Right lobe of liver (tissue), 6 donors: ENCODE measurements around the gene HADHB. TPM values are rescaled to one million over a fixed set of nuclear protein-coding genes. Genes with fewer than 3 reads are reported as not detected.

Experiments
- ATAC-seq, 4 donors: fragments of 200-7000 bp; cut with Tn5 transposase; one replicate each; pipeline ENCODE4 v1.9.1; 2020; ENCODE audit warnings: mild to moderate bottlenecking in 4 of 4, moderate library complexity in 4 of 4
- DNase-seq, 3 donors: peaks; one replicate each; pipeline ENCODE4 v3.0.0-alpha.2; 2020
- H3K27ac ChIP-seq, 3 donors: fragments of 200-600 bp; one replicate each; pipeline ENCODE4 v1.8.0; 2022
- H3K27me3 ChIP-seq, 2 donors: fragments of 200-600 bp; one replicate each; pipeline ENCODE4 v1.8.0; 2022
- H3K36me3 ChIP-seq, 4 donors: fragments of 200-600 bp; sonication (generic) in 1 of 4; one replicate each; pipeline versions ENCODE4 v1.5.1 to v1.8.0; 2017 to 2022; ENCODE audit warnings: control low read depth in 1 of 4
- H3K4me1 ChIP-seq, 4 donors: fragments of 200-600 bp; sonication (generic) in 1 of 4; one replicate each; pipeline versions ENCODE4 v1.5.1 to v1.8.0; 2017 to 2022; ENCODE audit warnings: control low read depth in 1 of 4
- H3K4me3 ChIP-seq, 3 donors: fragments of 200-600 bp; one replicate each; pipeline ENCODE4 v1.8.0; 2022
- H3K9me3 ChIP-seq, 4 donors: fragments of 200-600 bp; sonication (generic) in 1 of 4; one replicate each; pipeline versions ENCODE4 v1.5.1 to v1.8.0; 2017 to 2022; ENCODE audit warnings: control low read depth in 1 of 4
- CTCF ChIP-seq, 4 donors: fragments of 200-600 bp in 3 of 4; fragments of 450-650 bp in 1 of 4; IDR thresholded peaks; one replicate each; pipeline versions ENCODE4 v1.5.1 to v1.8.0; 2016 to 2022; ENCODE audit warnings: antibody characterized with exemption in 4 of 4, mild to moderate bottlenecking in 2 of 4
- POLR2A ChIP-seq: fragments of 450-650 bp; IDR thresholded peaks from one replicate; pipeline ENCODE4 v1.6.1; 2017; ENCODE audit warnings: antibody characterized with exemption, mild to moderate bottlenecking
- whole genome bisulfite sequencing: methylation state at CpG from one replicate; pipeline ENCODE4 v1.1.6; 2018; ENCODE audit warnings: low coverage, low lambda C conversion rate; ENCODE audit not compliant: insufficient coverage; ENCODE audit errors: missing lambda C conversion rate; 5-methylcytosine and 5-hydroxymethylcytosine counted together
- intact Hi-C, 2 donors: fragments of 100-400 bp; cut with DNase I; formaldehyde crosslinking; loops; one replicate each; pipeline versions ENCODE4 v1.11.2 to v1.14.1; 2022
- total RNA-seq, 6 experiments: library from RNA; depleted of rRNA in 2 of 6; stranded (reverse); fragments of >200 nt in 2 of 6; fragmentation: NEBNext Ultra II Directional in 3 of 6; extraction: Animal tissue kit (Norgen Biotek cat#: 25700) in 3 of 6; gene quantifications; one replicate each; pipeline versions ENCODE4 v1.1.0 to v1.2.4, GENCODE V29; 2016 to 2023
- donor health status: DM: no; HTN: yes; CAD: no.
- donor health status: DM: no; HTN: no; CAD: no.
- donor health status: DM: no; HTN: no; CAD: no.
- donor health status: DM: no; HTN: yes; CAD: no.
- donor health status: DM: no; HTN: yes; CAD: no.

Gene HADHB
- total RNA-seq, 6 experiments from 2014 or later = 129 to 295 (median 219) TPM

GRCh38 chr2:26279886-26280285, 35.1 kb downstream of the HADHB start:
- DNase-seq = no peak
- peaks cover 0 to 7% (median 3%) of the 10 kb centered on the region in 4 donors for H3K4me1 ChIP-seq
- no peak overlapping the region for H3K4me3 ChIP-seq
- H3K36me3 ChIP-seq = peaks cover 0 to 71% (median 37%) of the 10 kb centered on the region in 4 donors
- H3K9me3 ChIP-seq = no peaks in the 10 kb centered on the region
- TF ChIP-seq CTCF (IDR thresholded peaks at IDR 0.05) (no peak), POLR2A (no peak)
- WGBS = 95% methylated on average over 3 of the region's 3 CpGs
- intact Hi-C loops = no loop called here
- no peak for ATAC-seq
- no peak overlapping the region for H3K27ac ChIP-seq
- H3K27me3 ChIP-seq = no peaks in the 10 kb centered on the region

- ATAC-seq (no peak), DNase-seq (no peak)
- no peaks in the 10 kb centered on the region for H3K27me3 ChIP-seq
- no peaks in the 10 kb centered on the region for H3K4me1 ChIP-seq
- no peaks in the 10 kb centered on the region for H3K9me3 ChIP-seq
- no peak overlapping the region for H3K4me3 ChIP-seq
- WGBS = 95% methylated on average over 2 of the region's 2 CpGs
- intact Hi-C loops = no loop called here
- TF ChIP-seq POLR2A = no peak
- TF ChIP-seq CTCF (IDR thresholded peaks at IDR 0.05) = no peak
- no peak overlapping the region for H3K27ac ChIP-seq
- H3K36me3 ChIP-seq = peaks cover 0 to 82% (median 44%) of the 10 kb centered on the region in 4 donors
Observed at GRCh38 chr2:26281226-26281625, 36.5 kb downstream of the HADHB start.

- H3K27ac ChIP-seq = no peak overlapping the region
- H3K9me3 ChIP-seq = no peaks in the 10 kb centered on the region
- DNase-seq = no peak
- no peak for TF ChIP-seq POLR2A
- no peak for TF ChIP-seq CTCF (IDR thresholded peaks at IDR 0.05)
- ATAC-seq = no peak
- peaks cover 0 to 78% (median 48%) of the 10 kb centered on the region in 4 donors for H3K36me3 ChIP-seq
- H3K27me3 ChIP-seq = no peaks in the 10 kb centered on the region
- 48% methylated on average over 2 of the region's 2 CpGs for WGBS
- no peak overlapping the region for H3K4me3 ChIP-seq
- peaks cover 0 to 6% (median 2%) of the 10 kb centered on the region in 4 donors for H3K4me1 ChIP-seq
- intact Hi-C loops = no loop called here
Observed at GRCh38 chr2:26283606-26284005, 38.9 kb downstream of the HADHB start.

- Histone ChIP-seq H3K9me3 (no peaks in the 10 kb centered on the region), H3K36me3 (peaks cover 0 to 73% (median 43%) of the 10 kb centered on the region in 4 donors), H3K27ac (no peak overlapping the region), H3K27me3 (no peaks in the 10 kb centered on the region), H3K4me3 (no peak overlapping the region), H3K4me1 (peaks cover 0 to 6% (median 2%) of the 10 kb centered on the region in 4 donors)
- TF ChIP-seq POLR2A = no peak
- no peak for TF ChIP-seq CTCF (IDR thresholded peaks at IDR 0.05)
- ATAC-seq (no peak), DNase-seq (no peak)
- intact Hi-C loops = no loop called here
- WGBS = 89% methylated on average over 3 of the region's 3 CpGs
Observed at GRCh38 chr2:26284132-26284531, 39.4 kb downstream of the HADHB start.

GRCh38 chr2:26285931-26286330, 41.2 kb downstream of the HADHB start:
- Histone ChIP-seq H3K27me3 (no peaks in the 10 kb centered on the region), H3K4me1 (peaks cover 0 to 6% (median 2%) of the 10 kb centered on the region in 4 donors), H3K36me3 (peaks cover 0 to 55% (median 38%) of the 10 kb centered on the region in 4 donors), H3K27ac (no peak overlapping the region), H3K9me3 (no peaks in the 10 kb centered on the region), H3K4me3 (no peak overlapping the region)
- no peak for DNase-seq
- 92% methylated on average over 2 of the region's 3 CpGs for WGBS
- intact Hi-C loops = no loop called here
- no peak for ATAC-seq
- TF ChIP-seq CTCF (IDR thresholded peaks at IDR 0.05) = no peak
- TF ChIP-seq POLR2A = no peak
